Uterus (tissue), 4 donors: ENCODE results near the gene ZCCHC2. TPM values are rescaled to one million over a fixed set of nuclear protein-coding genes. Genes with fewer than 3 reads are reported as not detected.

Source experiments
- DNase-seq, 2 donors: peaks; one replicate each; pipeline ENCODE4 v3.0.0-alpha.2; 2019 to 2020
- H3K27ac ChIP-seq, 2 donors: fragments of 200-600 bp; sonication (generic); 1 replicate in 1 of 2; 2 replicates in 1 of 2; pipeline ENCODE4 v1.5.1; 2016 to 2018
- H3K27me3 ChIP-seq, 2 donors: fragments of 200-600 bp; sonication (generic); one replicate each; pipeline ENCODE4 v1.5.1; 2018 to 2019; ENCODE audit warnings: control low read depth in 1 of 2
- H3K36me3 ChIP-seq, 2 donors: fragments of 200-600 bp; sonication (generic); one replicate each; pipeline ENCODE4 v1.5.1; 2019; ENCODE audit warnings: control low read depth in 1 of 2
- H3K4me1 ChIP-seq, 2 donors: fragments of 200-600 bp; sonication (generic); one replicate each; pipeline ENCODE4 v1.5.1; 2018 to 2019; ENCODE audit warnings: control low read depth in 1 of 2
- H3K4me3 ChIP-seq, 2 donors: fragments of 200-600 bp; sonication (generic); 1 replicate in 1 of 2; 2 replicates in 1 of 2; pipeline ENCODE4 v1.5.1; 2018 to 2019; ENCODE audit warnings: mild to moderate bottlenecking in 1 of 2
- H3K9me3 ChIP-seq, 2 donors: fragments of 200-600 bp; sonication (generic); one replicate each; pipeline ENCODE4 v1.5.1; 2019; ENCODE audit warnings: control low read depth in 1 of 2
- POLR2A ChIP-seq, 2 donors: fragments of 450-650 bp; IDR thresholded peaks; one replicate each; pipeline ENCODE4 v1.6.1; 2016; ENCODE audit warnings: antibody characterized with exemption in 2 of 2, mild to moderate bottlenecking in 1 of 2, moderate library complexity in 1 of 2
- intact Hi-C: fragments of 100-400 bp; cut with DNase I; formaldehyde crosslinking; loops from one replicate; pipeline ENCODE4 v1.15.1; 2023; ENCODE audit warnings: low total_unique reads
- total RNA-seq, 4 donors: library from RNA; depleted of rRNA in 3 of 4; stranded (reverse); fragments of >200 nt in 3 of 4; gene quantifications; one replicate each; pipeline versions ENCODE4 v1.1.0 to v1.2.4, GENCODE V29; 2014 to 2023
- TF ChIP-seq, protein P1 (sequence below), 4 experiments: fragments of 200-600 bp in 2 of 4; fragments of 450-650 bp in 2 of 4; sonication (generic) in 2 of 4; IDR thresholded peaks; one replicate each; pipeline ENCODE4 v1.5.1; 2016 to 2019; ENCODE audit warnings: antibody characterized with exemption in 4 of 4, mild to moderate bottlenecking in 2 of 4, moderate library complexity in 1 of 4
- donor health status: DM: yes; HTN: yes; CAD: no.

Gene ZCCHC2
- total RNA-seq, 4 donors from 2014 or later = 7.4 to 44.8 (median 15.5) TPM

DNA sequence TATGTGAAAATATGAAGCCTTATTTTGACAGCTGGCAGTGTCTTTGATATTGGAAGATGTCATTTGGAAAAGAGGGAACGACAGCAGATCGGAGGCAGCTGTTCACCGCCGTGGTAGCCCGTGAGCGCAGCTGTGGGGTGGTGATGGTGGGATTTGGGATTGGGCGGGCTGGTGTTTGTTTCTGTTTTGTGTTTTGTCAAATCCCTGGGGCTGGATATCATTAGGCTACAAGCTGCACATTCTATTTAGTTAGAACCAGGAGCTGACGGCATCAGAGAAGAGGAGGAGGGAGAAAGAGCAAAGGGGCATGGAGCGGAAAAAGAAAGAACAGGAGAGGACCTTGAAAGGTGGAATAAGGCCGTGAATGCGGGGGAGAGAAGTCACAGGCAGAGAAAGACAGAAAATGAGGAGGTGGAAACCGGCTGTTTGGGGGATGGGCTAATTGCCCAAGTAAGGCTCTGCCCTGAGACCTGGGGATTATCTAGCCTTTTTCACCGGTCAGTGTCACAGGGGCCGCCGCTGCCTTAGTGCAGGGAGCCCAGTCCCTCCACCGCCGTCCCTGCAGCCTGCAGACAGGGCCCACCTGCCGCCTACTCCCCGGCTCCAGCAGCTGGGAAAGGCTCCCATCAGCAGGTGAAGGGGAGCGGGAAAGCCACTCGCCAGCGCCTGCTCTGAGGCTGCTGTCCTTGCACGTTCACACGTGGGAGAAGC, 88.0 kb downstream of the ZCCHC2 start:
- no peak for TF ChIP-seq POLR2A (IDR thresholded peaks at IDR 0.05)
- TF ChIP-seq, protein P1, sequence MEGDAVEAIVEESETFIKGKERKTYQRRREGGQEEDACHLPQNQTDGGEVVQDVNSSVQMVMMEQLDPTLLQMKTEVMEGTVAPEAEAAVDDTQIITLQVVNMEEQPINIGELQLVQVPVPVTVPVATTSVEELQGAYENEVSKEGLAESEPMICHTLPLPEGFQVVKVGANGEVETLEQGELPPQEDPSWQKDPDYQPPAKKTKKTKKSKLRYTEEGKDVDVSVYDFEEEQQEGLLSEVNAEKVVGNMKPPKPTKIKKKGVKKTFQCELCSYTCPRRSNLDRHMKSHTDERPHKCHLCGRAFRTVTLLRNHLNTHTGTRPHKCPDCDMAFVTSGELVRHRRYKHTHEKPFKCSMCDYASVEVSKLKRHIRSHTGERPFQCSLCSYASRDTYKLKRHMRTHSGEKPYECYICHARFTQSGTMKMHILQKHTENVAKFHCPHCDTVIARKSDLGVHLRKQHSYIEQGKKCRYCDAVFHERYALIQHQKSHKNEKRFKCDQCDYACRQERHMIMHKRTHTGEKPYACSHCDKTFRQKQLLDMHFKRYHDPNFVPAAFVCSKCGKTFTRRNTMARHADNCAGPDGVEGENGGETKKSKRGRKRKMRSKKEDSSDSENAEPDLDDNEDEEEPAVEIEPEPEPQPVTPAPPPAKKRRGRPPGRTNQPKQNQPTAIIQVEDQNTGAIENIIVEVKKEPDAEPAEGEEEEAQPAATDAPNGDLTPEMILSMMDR (IDR thresholded peaks at IDR 0.05) = no peak
- DNase-seq = no peak
- no peaks in the 10 kb centered on the region for H3K4me1 ChIP-seq
- H3K27me3 ChIP-seq = no peaks in the 10 kb centered on the region
- no peaks in the 10 kb centered on the region for H3K9me3 ChIP-seq
- no peaks in the 10 kb centered on the region for H3K36me3 ChIP-seq
- peak overlapping the region; percentile 15 to 17 for H3K4me3 ChIP-seq
- intact Hi-C loops = no loop called here
- H3K27ac ChIP-seq = no peak overlapping the region

DNA sequence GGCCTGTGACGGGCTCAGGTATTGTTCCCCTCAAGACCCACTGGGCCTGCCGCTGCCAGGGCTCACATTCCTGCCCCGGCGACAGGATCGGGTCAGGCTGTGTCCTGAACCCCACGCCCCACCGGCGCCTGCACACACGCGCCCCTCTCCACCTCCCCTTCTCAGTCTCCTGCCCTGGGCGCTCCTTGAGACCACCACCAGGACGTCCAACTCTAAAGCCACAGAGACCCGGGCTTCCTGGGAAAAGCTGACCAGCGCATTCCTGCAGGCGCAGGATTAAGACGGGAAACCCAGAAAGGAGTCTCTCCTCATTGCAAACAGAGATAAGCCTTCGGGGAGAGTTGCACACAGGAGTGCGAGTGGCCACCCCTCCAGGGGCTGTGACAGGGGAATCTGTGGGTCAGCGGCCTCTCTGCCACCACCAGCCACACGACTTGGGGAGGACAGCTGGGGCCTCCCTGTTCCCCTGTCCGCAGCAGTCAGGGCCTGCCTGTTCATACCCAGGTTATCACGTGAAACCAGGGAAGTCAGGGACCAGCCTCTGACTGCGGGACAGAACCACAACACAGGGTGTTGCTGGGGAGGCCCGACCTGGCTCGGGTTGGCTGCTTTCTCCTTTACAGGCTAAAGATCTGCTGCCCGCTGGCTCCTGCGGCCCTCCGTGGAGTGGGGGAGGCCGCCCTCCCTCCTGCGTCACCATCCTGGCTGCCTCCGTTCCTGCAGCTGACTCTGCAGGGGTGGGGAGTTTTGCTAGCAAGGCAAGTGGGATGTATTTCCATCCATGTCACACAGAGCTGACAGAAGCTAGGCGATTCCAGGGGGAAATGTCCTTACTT, 88.8 kb downstream of the ZCCHC2 start:
- intact Hi-C loops = no loop called here
- TF ChIP-seq POLR2A (IDR thresholded peaks at IDR 0.05) = no peak
- TF ChIP-seq, protein P1 (IDR thresholded peaks at IDR 0.05) = no peak
- Histone ChIP-seq H3K36me3 (no peaks in the 10 kb centered on the region), H3K4me1 (no peaks in the 10 kb centered on the region), H3K9me3 (no peaks in the 10 kb centered on the region), H3K4me3 (no peak overlapping the region), H3K27me3 (no peaks in the 10 kb centered on the region), H3K27ac (no peak overlapping the region)
- DNase-seq = peak in 1 of 2 donors; percentile 55

DNA sequence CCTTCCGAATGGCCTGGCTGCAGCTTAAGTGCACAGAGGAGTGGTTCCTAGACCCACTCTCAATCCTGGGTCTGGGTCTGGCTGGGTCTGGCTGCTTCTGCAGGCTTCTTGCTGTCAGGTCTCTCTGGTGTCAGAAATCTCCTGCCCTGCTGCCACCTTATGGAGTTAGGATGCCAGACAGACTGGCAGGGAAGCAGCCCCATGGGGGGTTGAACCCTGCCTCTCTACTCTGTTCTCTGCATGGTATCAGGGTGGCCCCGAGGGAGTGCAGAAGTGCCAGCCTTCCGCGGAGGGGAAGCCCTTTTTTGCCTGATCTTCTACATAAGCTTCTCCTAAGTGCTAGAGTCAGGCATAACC, 89.4 kb downstream of the ZCCHC2 start:
- DNase-seq = no peak
- H3K9me3 ChIP-seq = no peaks in the 10 kb centered on the region
- H3K4me3 ChIP-seq = no peak overlapping the region
- H3K27ac ChIP-seq = no peak overlapping the region
- no peaks in the 10 kb centered on the region for H3K36me3 ChIP-seq
- intact Hi-C loops = no loop called here
- H3K4me1 ChIP-seq = no peaks in the 10 kb centered on the region
- TF ChIP-seq, protein P1 (IDR thresholded peaks at IDR 0.05) = no peak
- no peak for TF ChIP-seq POLR2A (IDR thresholded peaks at IDR 0.05)
- H3K27me3 ChIP-seq = no peaks in the 10 kb centered on the region

DNA sequence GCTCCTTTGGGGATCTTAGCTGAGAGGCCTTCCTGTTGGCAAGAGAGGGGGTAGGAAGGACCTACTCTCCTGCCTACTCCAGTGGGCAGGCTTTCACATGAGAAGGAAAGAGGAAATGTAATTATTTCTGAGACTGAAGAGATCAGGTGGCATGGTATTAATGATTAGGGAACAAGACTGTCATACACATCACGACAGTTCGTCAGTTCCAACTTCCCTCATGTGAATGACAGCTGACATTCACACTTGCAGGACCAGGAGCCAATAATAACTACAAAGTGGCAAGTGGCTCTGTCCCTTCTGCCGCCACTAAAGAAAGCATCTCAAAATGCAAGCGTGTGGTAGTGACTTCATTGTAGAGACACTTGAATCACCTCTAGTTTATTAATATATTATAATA, 90.0 kb downstream of the ZCCHC2 start:
- Histone ChIP-seq H3K4me1 (no peaks in the 10 kb centered on the region), H3K27me3 (no peaks in the 10 kb centered on the region), H3K9me3 (no peaks in the 10 kb centered on the region), H3K4me3 (no peak overlapping the region), H3K27ac (no peak overlapping the region), H3K36me3 (no peaks in the 10 kb centered on the region)
- intact Hi-C loops = no loop called here
- TF ChIP-seq, protein P1 (IDR thresholded peaks at IDR 0.05) = no peak
- no peak for TF ChIP-seq POLR2A (IDR thresholded peaks at IDR 0.05)
- DNase-seq = no peak

DNA sequence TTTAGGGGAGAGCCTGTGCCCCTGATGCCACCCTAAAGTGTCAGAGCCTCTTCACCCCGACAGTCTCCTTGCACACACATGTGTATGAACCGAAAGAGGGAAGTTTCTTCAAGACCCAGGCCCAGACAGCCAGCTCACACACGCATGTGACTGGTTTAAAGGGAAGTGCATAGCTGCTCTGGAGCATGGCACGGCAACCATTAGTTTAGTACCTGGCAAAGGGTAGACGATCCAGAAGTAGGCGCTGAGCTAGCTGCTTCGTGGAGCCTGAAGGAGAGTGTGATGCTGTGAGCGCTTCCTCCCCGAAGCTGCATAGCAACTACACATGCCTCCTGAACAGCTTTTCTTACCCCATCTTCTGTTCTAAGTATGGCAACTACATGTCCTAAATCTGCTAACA, 91.7 kb downstream of the ZCCHC2 start:
- no peak for DNase-seq
- Histone ChIP-seq H3K4me1 (no peaks in the 10 kb centered on the region), H3K27ac (no peak overlapping the region), H3K27me3 (no peaks in the 10 kb centered on the region), H3K36me3 (no peaks in the 10 kb centered on the region), H3K9me3 (no peaks in the 10 kb centered on the region), H3K4me3 (no peak overlapping the region)
- intact Hi-C loops = no loop called here
- TF ChIP-seq POLR2A (IDR thresholded peaks at IDR 0.05) = no peak
- TF ChIP-seq, protein P1 (IDR thresholded peaks at IDR 0.05) = no peak
